ENCODE measurements around the gene TGFBR3. TPM values are rescaled to one million over a fixed set of nuclear protein-coding genes. Genes with fewer than 3 reads are reported as not detected.

Gene TGFBR3
- polyA plus RNA-seq, 3 donors = 15.2 to 71.2 (median 43.4) TPM

GRCh38 chr1:91833946-91834345, 52.0 kb downstream of the TGFBR3 start:
- 85 to 89% (median 88%) methylated on average over 1 of the region's 1 CpG for WGBS, 3 donors
- H3K27ac ChIP-seq (ENCODE audit: low read depth, low read length) = no peak overlapping the region

- no peak overlapping the region for H3K27ac ChIP-seq (ENCODE audit: low read depth, low read length)
Measured at GRCh38 chr1:91831132-91831930, 54.6 kb downstream of the TGFBR3 start.

DNA sequence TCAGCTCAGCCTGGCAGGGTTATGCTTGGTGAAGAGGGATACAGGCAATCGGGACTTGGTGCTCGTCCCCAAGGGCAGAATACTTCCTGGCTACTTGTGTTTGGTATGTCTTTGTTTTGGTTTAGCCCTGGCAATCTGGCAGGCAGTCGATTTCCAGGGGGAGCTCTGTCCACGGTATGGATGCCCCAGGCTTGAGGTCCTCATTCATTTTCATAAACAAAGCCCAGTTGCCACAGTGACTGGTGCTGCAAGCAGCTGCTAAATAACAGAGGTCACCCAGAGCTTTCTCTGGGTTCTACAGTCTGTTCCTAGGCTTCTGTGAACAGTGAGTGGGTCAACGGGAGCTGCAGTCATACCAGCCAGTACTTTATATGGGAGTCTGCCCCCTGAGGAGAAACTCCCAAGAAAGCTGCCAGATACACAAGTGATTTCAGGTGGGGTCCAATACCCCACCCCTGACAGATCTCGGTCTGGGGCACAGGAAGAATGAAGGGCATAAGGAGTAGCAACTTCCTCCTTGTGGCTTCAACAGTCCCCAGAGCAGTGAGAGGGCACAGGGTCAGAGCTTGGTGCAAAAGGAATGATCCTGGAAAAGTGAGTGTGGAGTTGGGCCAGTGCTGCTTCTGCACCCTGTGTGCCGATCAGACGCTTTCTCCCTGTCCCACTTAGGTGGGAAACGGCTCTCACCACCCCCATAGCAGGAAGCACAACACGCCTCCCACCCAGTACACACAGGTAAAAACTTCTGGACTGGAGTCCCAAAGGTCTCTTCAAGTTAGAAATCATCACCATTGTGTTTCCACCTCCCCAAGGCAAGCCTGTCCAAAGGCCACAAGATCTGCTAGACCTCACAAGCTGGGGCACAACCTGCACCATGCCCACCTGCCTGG, 55.5 kb downstream of the TGFBR3 start:
- WGBS, 3 donors = 39 to 48% (median 43%) methylated on average over 10 of the region's 10 CpGs
- H3K27ac ChIP-seq (ENCODE audit: low read depth, low read length) = no peak overlapping the region

More at GRCh38 chr1:91831132-91831930, 54.6 kb downstream of the TGFBR3 start:
- WGBS, 3 donors = 54 to 67% (median 62%) methylated on average over 8 of the region's 8 CpGs

GRCh38 chr1:91829293-91830153, 56.4 kb downstream of the TGFBR3 start:
- 88 to 91% (median 90%) methylated on average over 6 of the region's 6 CpGs for WGBS, 3 donors
- H3K27ac ChIP-seq (ENCODE audit: low read depth, low read length) = no peak overlapping the region

DNA sequence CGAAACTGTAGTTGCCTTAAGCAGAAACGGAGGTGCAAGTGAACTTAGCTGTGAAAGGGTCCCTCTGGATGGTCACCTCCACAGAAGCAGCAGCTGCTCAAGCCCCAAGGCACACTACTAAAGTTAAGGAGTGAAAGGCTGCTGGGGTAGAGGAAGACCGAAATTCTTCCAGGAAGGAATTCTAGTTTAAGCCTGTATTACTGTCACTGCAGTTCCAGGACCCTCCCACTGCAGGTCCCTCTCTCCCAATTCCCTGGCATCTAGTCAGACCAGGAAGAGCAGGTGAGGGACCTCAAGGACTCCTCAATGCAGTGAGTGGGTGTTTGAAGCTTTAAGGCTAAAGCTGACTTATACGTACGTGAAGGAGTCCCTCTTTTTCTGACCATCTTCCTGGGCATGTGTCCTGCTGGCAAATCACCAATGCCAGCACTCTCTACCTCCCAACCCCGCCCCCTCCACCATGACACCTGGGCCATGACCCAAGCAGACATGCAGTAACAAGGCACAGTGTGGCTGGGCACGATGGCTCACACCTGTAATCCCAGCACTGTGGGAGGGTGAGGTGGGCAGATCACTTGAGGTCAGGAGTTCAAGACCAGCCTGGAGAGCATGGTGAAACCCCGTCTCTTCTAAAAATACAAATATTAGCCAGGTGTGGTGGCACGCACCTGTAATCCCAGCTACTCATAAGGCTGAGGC, 57.2 kb downstream of the TGFBR3 start:
- WGBS, 3 donors = 51 to 85% (median 79%) methylated on average over 9 of the region's 9 CpGs
- no peak overlapping the region for H3K27ac ChIP-seq (ENCODE audit: low read depth, low read length)

- WGBS, 3 donors = 21 to 78% (median 75%) methylated on average over 12 of the region's 12 CpGs
Measured at GRCh38 chr1:91827459-91828321, 58.3 kb downstream of the TGFBR3 start.

GRCh38 chr1:91827087-91827458, 58.9 kb downstream of the TGFBR3 start:
- 74 to 95% (median 92%) methylated on average over 9 of the region's 9 CpGs for WGBS, 3 donors
- H3K27ac ChIP-seq (ENCODE audit: low read depth, low read length) = no peak overlapping the region

More at GRCh38 chr1:91827459-91828321, 58.3 kb downstream of the TGFBR3 start:
- no peak overlapping the region for H3K27ac ChIP-seq (ENCODE audit: low read depth, low read length)

GRCh38 chr1:91826649-91827048, 59.3 kb downstream of the TGFBR3 start:
- H3K27ac ChIP-seq (ENCODE audit: low read depth, low read length) = no peak overlapping the region
- WGBS, 3 donors = 90 to 93% (median 91%) methylated on average over 5 of the region's 5 CpGs

- WGBS, 3 donors = 92 to 99% (median 93%) methylated on average over 6 of the region's 6 CpGs
- no peak overlapping the region for H3K27ac ChIP-seq (ENCODE audit: low read depth, low read length)
Measured at GRCh38 chr1:91826248-91826647, 59.7 kb downstream of the TGFBR3 start.

- H3K27ac ChIP-seq (ENCODE audit: low read depth, low read length) = no peak overlapping the region
- WGBS, 3 donors = 77 to 87% (median 79%) methylated on average over 6 of the region's 6 CpGs
Measured at GRCh38 chr1:91821126-91821868, 64.7 kb downstream of the TGFBR3 start.

DNA sequence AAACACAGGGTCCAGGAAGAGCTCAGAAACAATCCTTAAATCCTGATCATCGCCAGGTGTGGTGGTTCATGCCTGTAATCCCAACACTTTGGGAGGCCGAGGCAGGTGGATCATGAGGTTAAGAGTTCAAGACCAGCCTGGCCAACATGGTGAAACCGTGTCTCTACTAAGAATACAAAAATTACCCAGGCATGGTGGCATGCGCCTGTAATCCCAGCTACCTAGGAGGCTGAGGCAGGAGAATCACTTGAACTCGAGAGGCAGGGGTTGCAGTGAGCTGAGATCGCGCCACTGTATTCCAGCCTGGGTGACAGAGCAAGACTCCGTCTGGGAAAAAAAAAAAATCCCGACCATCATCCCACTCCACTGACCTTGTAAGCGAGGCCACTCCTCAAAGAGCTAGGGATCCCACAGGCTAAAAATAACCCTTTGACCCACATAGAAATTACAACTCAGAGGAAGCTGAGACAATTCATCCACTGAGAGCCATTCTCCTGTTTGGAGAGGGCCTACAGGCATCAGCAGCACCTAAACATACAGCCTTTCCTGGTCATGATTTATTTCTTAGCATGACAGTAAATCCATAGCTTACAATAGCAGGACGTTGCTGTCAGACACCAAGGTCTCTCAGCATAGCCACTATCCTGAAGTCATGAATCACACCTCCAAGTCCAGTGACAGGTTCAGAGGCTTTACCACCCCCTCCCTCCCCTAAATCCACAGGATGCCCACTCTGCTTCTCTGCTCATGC, 66.7 kb downstream of the TGFBR3 start:
- WGBS, 3 donors = 69 to 78% (median 72%) methylated on average over 11 of the region's 11 CpGs
- H3K27ac ChIP-seq (ENCODE audit: low read depth, low read length) = no peak overlapping the region

- H3K27ac ChIP-seq (ENCODE audit: low read depth, low read length) = no peak overlapping the region
- WGBS, 3 donors = 39 to 67% (median 47%) methylated on average over 1 of the region's 1 CpG
Measured at GRCh38 chr1:91818713-91818975, 67.3 kb downstream of the TGFBR3 start.

DNA sequence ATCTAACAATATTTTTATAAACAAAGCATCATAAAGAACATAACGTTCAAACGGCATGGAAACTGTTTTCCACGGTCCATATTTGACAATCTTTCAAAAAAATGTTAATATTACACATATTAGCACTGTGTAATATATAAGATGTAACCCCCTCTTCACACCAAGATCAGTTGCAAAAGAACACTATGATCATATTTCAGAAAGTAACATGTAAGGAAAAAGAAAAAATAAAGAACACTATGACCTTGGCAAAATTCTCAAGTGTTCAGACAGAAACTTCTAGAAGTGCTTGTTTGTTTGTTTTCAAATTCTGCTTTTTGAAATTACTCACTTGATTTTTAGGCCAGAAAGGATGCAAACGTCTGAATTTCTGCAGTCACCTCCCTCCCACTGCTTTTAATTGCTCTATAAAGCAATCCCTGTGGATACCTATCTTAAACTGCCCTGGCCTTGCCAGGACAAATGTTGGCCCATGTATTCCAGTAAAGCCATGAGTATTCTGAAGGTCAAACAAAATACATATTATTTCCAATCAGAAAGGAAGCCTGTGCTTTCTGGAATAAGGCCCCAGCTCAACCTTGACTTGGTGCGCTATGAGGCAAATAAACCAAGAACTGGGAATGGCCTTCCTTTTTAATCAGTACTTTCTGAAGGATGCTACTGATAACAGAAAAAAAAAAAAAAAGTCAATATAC, 68.6 kb downstream of the TGFBR3 start:
- 34 to 60% (median 56%) methylated on average over 5 of the region's 5 CpGs for WGBS, 3 donors
- H3K27ac ChIP-seq (ENCODE audit: low read depth, low read length) = no peak overlapping the region

DNA sequence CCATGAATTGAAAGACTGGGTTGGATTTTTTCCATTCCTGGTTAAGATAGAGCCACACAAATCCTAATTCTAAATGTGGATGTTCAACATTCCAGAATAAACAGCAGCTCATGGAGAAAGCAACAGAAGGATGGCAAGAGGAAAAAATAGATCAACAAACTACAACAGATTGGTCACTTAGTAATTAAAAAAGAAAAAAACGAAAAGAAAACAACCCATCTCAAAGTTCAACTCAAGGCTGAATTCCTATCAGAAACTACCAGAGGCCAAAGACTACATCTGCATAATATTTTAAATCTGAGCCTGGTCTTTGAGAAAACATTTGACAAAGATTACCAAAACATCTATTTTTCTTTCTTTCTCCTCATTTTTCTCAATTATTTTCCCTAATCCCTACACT, 69.9 kb downstream of the TGFBR3 start:
- 39 to 67% (median 41%) methylated on average over 1 of the region's 1 CpG for WGBS, 3 donors
- no peak overlapping the region for H3K27ac ChIP-seq (ENCODE audit: low read depth, low read length)

DNA sequence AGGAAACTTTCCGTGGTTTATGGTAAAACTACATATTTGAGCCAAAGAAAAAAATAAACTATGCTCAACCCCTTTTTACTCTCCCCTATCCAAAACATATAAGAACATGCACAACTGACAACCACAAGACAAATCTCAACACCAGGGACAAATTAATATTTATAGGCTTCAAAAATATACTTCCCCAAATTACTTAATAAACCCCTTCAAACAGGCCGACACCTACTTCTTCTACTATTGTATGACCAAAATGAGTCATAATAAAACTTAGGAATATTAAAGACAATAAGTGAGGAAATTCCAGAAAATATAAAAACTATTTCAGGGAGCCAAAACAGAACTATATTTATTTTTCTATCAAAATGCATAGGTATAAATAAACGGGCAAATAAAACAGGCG, 71.5 kb downstream of the TGFBR3 start:
- WGBS, 3 donors = 70 to 77% (median 76%) methylated on average over 4 of the region's 4 CpGs
- H3K27ac ChIP-seq (ENCODE audit: low read depth, low read length) = no peak overlapping the region
